Effector CD8-positive, alpha-beta T cell (primary cell): ENCODE data around the gene TBC1D14.

Experiments
- DNase-seq: peaks from one replicate; lab custom pipeline; 2025; lab: John Stamatoyannopoulos, UW

TBC1D14 gene

GRCh38 chr4:7044137-7044930 lies 134.7 kb downstream of the TBC1D14 start:
- DNase-seq: no peak

GRCh38 chr4:7045553-7045952 lies 135.9 kb downstream of the TBC1D14 start:
- no peak for DNase-seq

- DNase-seq: no peak
Measured at GRCh38 chr4:7045961-7046921, 136.6 kb downstream of the TBC1D14 start.

- no peak for DNase-seq
Measured at GRCh38 chr4:7046971-7047370, 137.3 kb downstream of the TBC1D14 start.

- no peak for DNase-seq
Measured at GRCh38 chr4:7048642-7049041, 139.0 kb downstream of the TBC1D14 start.

- DNase-seq: no peak
Measured at GRCh38 chr4:7049295-7049694, 139.7 kb downstream of the TBC1D14 start.

- DNase-seq: no peak
Measured at GRCh38 chr4:7049739-7050138, 140.1 kb downstream of the TBC1D14 start.

GRCh38 chr4:7050481-7051143 lies 141.0 kb downstream of the TBC1D14 start:
- no peak for DNase-seq

GRCh38 chr4:7051144-7051495 lies 141.5 kb downstream of the TBC1D14 start:
- no peak for DNase-seq

GRCh38 chr4:7051905-7052304 lies 142.3 kb downstream of the TBC1D14 start:
- DNase-seq: no peak

GRCh38 chr4:7052313-7052712 lies 142.7 kb downstream of the TBC1D14 start:
- no peak for DNase-seq

- no peak for DNase-seq
Measured at GRCh38 chr4:7052923-7053715, 143.5 kb downstream of the TBC1D14 start.

GRCh38 chr4:7054106-7054880 lies 144.7 kb downstream of the TBC1D14 start:
- DNase-seq: no peak

- no peak for DNase-seq
Measured at GRCh38 chr4:7055111-7055989, 145.7 kb downstream of the TBC1D14 start.

GRCh38 chr4:7055990-7056325 lies 146.3 kb downstream of the TBC1D14 start:
- DNase-seq: no peak

GRCh38 chr4:7058792-7059191 lies 149.2 kb downstream of the TBC1D14 start:
- DNase-seq: no peak

GRCh38 chr4:7059662-7060061 lies 150.0 kb downstream of the TBC1D14 start:
- no peak for DNase-seq

GRCh38 chr4:7060346-7061150 lies 150.9 kb downstream of the TBC1D14 start:
- no peak for DNase-seq

- no peak for DNase-seq
Measured at GRCh38 chr4:7061815-7062214, 152.2 kb downstream of the TBC1D14 start.
